Ascending aorta (tissue), 2 donors: Measurements from ENCODE around the gene CADM2. TPM values are rescaled to one million over a fixed set of nuclear protein-coding genes. Genes with fewer than 3 reads are reported as not detected.

Experiments used
- DNase-seq, 2 donors: peaks; one replicate each; pipeline ENCODE4 v3.0.0-alpha.2; 2019; ENCODE audit warnings: low spot score in 2 of 2
- H3K27ac ChIP-seq, 2 donors: fragments of 200-600 bp; sonication (generic); one replicate each; pipeline ENCODE4 v1.5.1; 2016 to 2017; ENCODE audit warnings: mild to moderate bottlenecking in 1 of 2
- H3K27me3 ChIP-seq: fragments of 200-600 bp; sonication (generic); one replicate; pipeline ENCODE4 v1.5.1; 2017
- H3K36me3 ChIP-seq, 2 donors: fragments of 200-600 bp; sonication (generic); one replicate each; pipeline ENCODE4 v1.5.1; 2016
- H3K4me1 ChIP-seq, 2 donors: fragments of 200-600 bp; sonication (generic); one replicate each; pipeline ENCODE4 v1.5.1; 2016 to 2017; ENCODE audit warnings: mild to moderate bottlenecking in 1 of 2
- H3K4me3 ChIP-seq, 2 donors: fragments of 200-600 bp; sonication (generic); one replicate each; pipeline ENCODE4 v1.5.1; 2016 to 2017; ENCODE audit warnings: mild to moderate bottlenecking in 1 of 2
- H3K9me3 ChIP-seq, 2 donors: fragments of 200-600 bp; sonication (generic); one replicate each; pipeline ENCODE4 v1.5.1; 2016
- intact Hi-C: fragments of 100-400 bp; cut with DNase I; formaldehyde crosslinking; loops from one replicate; pipeline ENCODE4 v1.15.1; 2023
- total RNA-seq: library from RNA; depleted of rRNA; stranded (reverse); fragments of >200 nt; gene quantifications from one replicate; pipeline ENCODE4 v1.1.0, GENCODE V29; 2016
- TF ChIP-seq, protein P1 (sequence below), 3 experiments: fragments of 200-600 bp in 2 of 3; fragments of 450-650 bp in 1 of 3; sonication (generic) in 2 of 3; IDR thresholded peaks; one replicate each; pipeline ENCODE4 v1.5.1; 2016 to 2019; ENCODE audit warnings: antibody characterized with exemption in 3 of 3, mild to moderate bottlenecking in 1 of 3, moderate library complexity in 1 of 3

The CADM2 gene
- total RNA-seq, 1 donor from 2014 or later, result 23.0 TPM

DNA sequence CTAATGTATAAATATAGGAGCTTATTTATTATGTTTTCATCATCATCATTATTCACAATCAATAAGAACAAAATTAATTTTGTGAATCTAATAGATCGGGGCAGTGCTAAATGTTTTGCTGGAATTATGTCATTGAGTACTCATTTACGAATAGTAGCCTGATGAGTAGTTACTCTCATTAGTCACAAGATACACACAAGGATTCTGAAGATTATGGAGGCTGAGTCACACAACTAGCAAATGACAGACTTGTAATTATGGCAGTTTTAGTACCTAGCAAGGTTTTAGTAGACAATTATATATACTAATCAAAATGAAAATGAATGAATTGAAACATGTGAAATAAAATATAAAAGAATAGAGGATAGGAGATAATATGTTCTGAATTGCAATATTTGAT, 954.2 kb downstream of the CADM2 start:
- Histone ChIP-seq H3K27ac (no peak overlapping the region), H3K4me3 (no peak overlapping the region), H3K27me3 (no peaks in the 10 kb centered on the region), H3K4me1 (no peaks in the 10 kb centered on the region), H3K9me3 (no peaks in the 10 kb centered on the region), H3K36me3 (no peaks in the 10 kb centered on the region)
- TF ChIP-seq, protein P1, sequence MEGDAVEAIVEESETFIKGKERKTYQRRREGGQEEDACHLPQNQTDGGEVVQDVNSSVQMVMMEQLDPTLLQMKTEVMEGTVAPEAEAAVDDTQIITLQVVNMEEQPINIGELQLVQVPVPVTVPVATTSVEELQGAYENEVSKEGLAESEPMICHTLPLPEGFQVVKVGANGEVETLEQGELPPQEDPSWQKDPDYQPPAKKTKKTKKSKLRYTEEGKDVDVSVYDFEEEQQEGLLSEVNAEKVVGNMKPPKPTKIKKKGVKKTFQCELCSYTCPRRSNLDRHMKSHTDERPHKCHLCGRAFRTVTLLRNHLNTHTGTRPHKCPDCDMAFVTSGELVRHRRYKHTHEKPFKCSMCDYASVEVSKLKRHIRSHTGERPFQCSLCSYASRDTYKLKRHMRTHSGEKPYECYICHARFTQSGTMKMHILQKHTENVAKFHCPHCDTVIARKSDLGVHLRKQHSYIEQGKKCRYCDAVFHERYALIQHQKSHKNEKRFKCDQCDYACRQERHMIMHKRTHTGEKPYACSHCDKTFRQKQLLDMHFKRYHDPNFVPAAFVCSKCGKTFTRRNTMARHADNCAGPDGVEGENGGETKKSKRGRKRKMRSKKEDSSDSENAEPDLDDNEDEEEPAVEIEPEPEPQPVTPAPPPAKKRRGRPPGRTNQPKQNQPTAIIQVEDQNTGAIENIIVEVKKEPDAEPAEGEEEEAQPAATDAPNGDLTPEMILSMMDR (IDR thresholded peaks at IDR 0.05), result no peak
- intact Hi-C loops, result no loop called here
- DNase-seq, result no peak

DNA sequence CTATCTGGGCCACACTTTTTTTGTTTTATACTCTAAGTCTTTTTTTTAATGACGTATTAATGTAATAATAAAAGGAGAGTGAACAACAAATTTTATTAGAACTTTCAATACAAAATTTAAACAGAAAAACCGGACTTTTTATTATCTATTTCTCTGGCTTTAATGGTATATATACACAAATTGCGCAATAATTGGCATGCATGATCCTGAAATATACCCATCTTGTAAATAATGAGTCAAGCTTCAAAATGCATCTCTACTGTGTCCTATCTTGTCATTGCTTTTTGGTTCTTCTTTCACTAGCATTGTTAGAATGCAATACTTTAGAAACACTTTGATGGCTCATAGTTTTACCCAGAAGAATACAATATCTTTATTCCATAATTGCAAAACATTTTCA, 963.6 kb downstream of the CADM2 start:
- H3K27ac ChIP-seq, result no peak overlapping the region
- no peak for DNase-seq
- H3K4me1 ChIP-seq, result no peaks in the 10 kb centered on the region
- TF ChIP-seq, protein P1 (IDR thresholded peaks at IDR 0.05), result no peak
- H3K4me3 ChIP-seq, result no peak overlapping the region
- no peaks in the 10 kb centered on the region for H3K27me3 ChIP-seq
- no peaks in the 10 kb centered on the region for H3K9me3 ChIP-seq
- intact Hi-C loops, result no loop called here
- no peaks in the 10 kb centered on the region for H3K36me3 ChIP-seq

DNA sequence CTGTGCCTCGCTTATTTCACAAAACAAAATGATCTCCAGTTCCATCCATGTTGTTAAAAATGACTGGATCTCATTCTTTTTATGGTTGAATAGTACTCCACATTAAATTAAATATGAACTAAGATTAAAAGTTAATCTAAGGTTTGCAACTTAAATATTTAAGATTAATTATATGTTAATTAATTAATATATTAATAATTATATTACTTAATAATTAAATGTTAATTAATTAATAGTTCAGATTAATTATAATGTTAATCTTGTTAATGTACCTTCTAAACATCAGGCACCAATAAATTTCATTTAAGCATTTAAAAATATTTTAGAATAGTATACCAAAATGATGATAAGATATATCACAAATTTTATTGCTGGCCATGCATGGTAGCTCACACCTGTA, 971.9 kb downstream of the CADM2 start:
- no peaks in the 10 kb centered on the region for H3K4me1 ChIP-seq
- DNase-seq, result no peak
- H3K4me3 ChIP-seq, result no peak overlapping the region
- no peaks in the 10 kb centered on the region for H3K36me3 ChIP-seq
- H3K9me3 ChIP-seq, result no peaks in the 10 kb centered on the region
- no peaks in the 10 kb centered on the region for H3K27me3 ChIP-seq
- intact Hi-C loops, result no loop called here
- TF ChIP-seq, protein P1 (IDR thresholded peaks at IDR 0.05), result no peak
- H3K27ac ChIP-seq, result no peak overlapping the region

DNA sequence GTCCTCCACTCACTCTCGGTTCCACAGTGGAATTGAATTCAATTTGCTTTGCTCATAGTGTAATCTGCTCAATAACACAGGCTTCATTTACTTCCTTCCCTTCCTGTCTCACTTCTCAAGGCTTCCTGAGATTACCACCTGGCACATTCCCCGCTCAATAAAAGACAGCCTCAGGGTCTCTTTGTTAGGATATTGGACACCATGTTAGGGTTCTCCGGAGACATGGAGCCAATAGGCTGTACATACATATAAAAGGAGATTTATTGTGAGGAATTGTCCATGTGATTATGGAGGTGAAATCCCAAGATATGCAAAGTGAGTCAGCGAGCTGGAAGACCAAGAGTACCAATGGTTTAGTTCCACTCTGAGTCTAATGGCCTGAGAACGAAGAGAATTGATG, 974.5 kb downstream of the CADM2 start:
- H3K27me3 ChIP-seq, result no peaks in the 10 kb centered on the region
- H3K4me3 ChIP-seq, result no peak overlapping the region
- no peak for DNase-seq
- no peaks in the 10 kb centered on the region for H3K9me3 ChIP-seq
- TF ChIP-seq, protein P1 (IDR thresholded peaks at IDR 0.05), result no peak
- no peak overlapping the region for H3K27ac ChIP-seq
- no peaks in the 10 kb centered on the region for H3K4me1 ChIP-seq
- intact Hi-C loops, result no loop called here
- no peaks in the 10 kb centered on the region for H3K36me3 ChIP-seq

DNA sequence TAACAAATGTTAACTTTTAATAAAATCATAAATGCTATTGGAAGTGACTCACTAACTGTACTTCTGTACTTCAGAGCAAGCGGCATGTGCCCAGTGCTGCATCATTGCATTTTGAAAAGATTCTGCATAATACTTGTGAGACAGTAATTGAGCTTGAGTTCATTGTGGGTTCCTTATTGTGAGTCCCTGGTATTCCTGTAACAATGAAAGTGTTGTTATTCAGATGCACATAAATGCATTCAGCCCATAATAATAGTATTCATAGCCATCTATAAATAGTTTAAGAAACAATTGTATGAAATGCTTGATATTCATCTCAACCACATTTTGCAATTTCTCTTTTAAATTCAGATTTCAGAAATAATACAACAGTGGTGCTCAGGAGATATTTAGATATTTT, 976.4 kb downstream of the CADM2 start:
- intact Hi-C loops, result no loop called here
- no peaks in the 10 kb centered on the region for H3K9me3 ChIP-seq
- no peak overlapping the region for H3K4me3 ChIP-seq
- H3K36me3 ChIP-seq, result no peaks in the 10 kb centered on the region
- no peak for DNase-seq
- H3K27me3 ChIP-seq, result no peaks in the 10 kb centered on the region
- no peaks in the 10 kb centered on the region for H3K4me1 ChIP-seq
- TF ChIP-seq, protein P1 (IDR thresholded peaks at IDR 0.05), result no peak
- no peak overlapping the region for H3K27ac ChIP-seq

DNA sequence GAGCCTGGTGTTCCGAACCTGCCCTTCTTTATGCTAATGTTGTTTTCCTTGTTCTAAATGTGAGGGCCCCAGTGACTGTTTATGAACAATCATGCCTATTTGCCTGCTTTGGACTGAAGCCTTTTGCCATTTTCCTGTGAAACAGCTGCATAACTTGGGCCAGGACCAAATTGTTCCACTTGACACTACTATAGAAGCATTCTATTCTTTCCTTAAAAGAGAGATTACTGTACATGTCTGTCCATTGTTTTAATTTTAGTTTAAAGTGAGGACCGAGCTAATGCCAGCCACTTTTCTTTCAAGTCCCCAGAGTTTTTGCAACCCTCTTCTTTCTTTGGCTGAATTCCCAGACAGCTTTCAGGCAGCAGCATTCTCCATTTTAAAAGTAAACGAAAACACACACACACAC, 980.3 kb downstream of the CADM2 start:
- Histone ChIP-seq H3K4me3 (no peak overlapping the region), H3K4me1 (no peaks in the 10 kb centered on the region), H3K36me3 (no peaks in the 10 kb centered on the region), H3K27ac (no peak overlapping the region), H3K9me3 (no peaks in the 10 kb centered on the region), H3K27me3 (no peaks in the 10 kb centered on the region)
- intact Hi-C loops, result no loop called here
- no peak for DNase-seq
- TF ChIP-seq, protein P1 (IDR thresholded peaks at IDR 0.05), result no peak
